Suprapubic skin (tissue), 3 donors: ENCODE measurements around the gene NRK.

Experiments used
- CTCF ChIP-seq, 2 donors: fragments of 200-600 bp in 1 of 2; fragments of 450-650 bp in 1 of 2; sonication (generic) in 1 of 2; IDR thresholded peaks; one replicate each; pipeline ENCODE4 v1.5.1; 2016 to 2019; ENCODE audit warnings: antibody characterized with exemption in 2 of 2, mild to moderate bottlenecking in 1 of 2, moderate library complexity in 1 of 2
- EP300 ChIP-seq: sonication (generic); formaldehyde crosslinking; IDR thresholded peaks from one replicate; pipeline ENCODE4 v1.6.1; 2017; ENCODE audit warnings: antibody characterized with exemption
- POLR2A ChIP-seq, 2 donors: fragments of 450-650 bp; IDR thresholded peaks; one replicate each; pipeline ENCODE4 v1.6.1; 2017; ENCODE audit warnings: antibody characterized with exemption in 2 of 2, mild to moderate bottlenecking in 2 of 2, moderate library complexity in 2 of 2

DNA sequence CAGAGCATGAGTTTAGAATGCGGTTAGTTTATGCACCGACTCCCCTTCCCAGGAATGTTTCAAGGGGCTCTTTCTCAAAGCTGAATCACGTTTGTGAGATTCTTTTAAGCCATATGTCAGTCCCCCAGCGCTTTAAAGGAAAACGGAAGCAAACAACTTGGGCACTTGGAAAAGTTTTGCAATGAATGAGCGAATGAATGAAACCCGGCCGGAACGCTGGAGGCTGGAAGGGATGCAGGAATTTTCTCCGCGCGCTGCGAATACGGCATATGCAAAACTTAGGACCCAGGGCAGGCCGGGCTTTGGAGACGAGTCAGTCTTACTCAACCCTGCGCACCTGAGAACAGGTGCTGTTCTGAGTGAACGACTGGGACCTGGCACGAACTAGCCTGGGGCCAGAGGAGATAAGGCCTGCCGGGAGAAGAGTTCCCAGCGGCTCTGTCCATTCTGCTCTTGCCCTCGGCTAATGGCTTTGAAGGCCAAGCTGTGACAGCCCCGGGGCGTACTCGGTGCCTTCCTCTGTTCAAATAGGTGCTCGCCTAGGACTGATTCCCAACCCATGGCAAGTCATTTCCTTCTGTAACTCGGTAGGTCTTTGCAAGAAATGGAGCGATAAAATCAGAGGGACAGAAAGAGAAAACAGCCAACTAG, 743 bp upstream of the NRK start:
- TF ChIP-seq CTCF (IDR thresholded peaks at IDR 0.05): no peak
- TF ChIP-seq POLR2A (IDR thresholded peaks at IDR 0.05): no peak
- TF ChIP-seq EP300: no peak
